Hematopoietic multipotent progenitor cell treated with erythropoietin and hydrocortisone succinate and interleukin-3 and kit ligand, for 8 days (in vitro differentiated cells): ENCODE data around the gene SMPX.
A peak's percentile ranks its signal among the peaks of the same experiment; 100 is the strongest.
"Not testable (repeated sequence)": the region's sequence is repeated elsewhere in the genome, so short reads cannot be mapped to it uniquely, and the experiment has no call there.

Source experiments
- DNase-seq: peaks from one replicate; pipeline ENCODE4 v3.0.0-alpha.2; 2015

Gene SMPX

GRCh38 chrX:21757960-21758359 lies at the start of gene SMPX:
TSS of gene SMPX (minus strand) at chrX:21758116. CDS start at chrX:21754290, 3,826 bp downstream.
- no peak for DNase-seq

- no peak for DNase-seq
Measured at GRCh38 chrX:21806691-21807090, 48.8 kb upstream of the SMPX start.

GRCh38 chrX:21802839-21803238 lies 44.9 kb upstream of the SMPX start:
- DNase-seq = no peak

GRCh38 chrX:21802054-21802670 lies 44.2 kb upstream of the SMPX start:
- no peak for DNase-seq

- DNase-seq = no peak
Measured at GRCh38 chrX:21800344-21800770, 42.4 kb upstream of the SMPX start.

GRCh38 chrX:21799767-21800166 lies 41.9 kb upstream of the SMPX start:
- no peak for DNase-seq

GRCh38 chrX:21798677-21799219 lies 40.8 kb upstream of the SMPX start:
- DNase-seq = no peak

GRCh38 chrX:21781976-21782375 lies 24.1 kb upstream of the SMPX start:
- no peak for DNase-seq

- DNase-seq = no peak
Measured at GRCh38 chrX:21781525-21781924, 23.6 kb upstream of the SMPX start.

- no peak for DNase-seq
Measured at GRCh38 chrX:21779095-21779494, 21.2 kb upstream of the SMPX start.

GRCh38 chrX:21778236-21778635 lies 20.3 kb upstream of the SMPX start:
- no peak for DNase-seq

- DNase-seq = not testable (repeated sequence)
Measured at GRCh38 chrX:21775128-21775527, 17.2 kb upstream of the SMPX start.

- DNase-seq = not testable (repeated sequence)
Measured at GRCh38 chrX:21773036-21773435, 15.1 kb upstream of the SMPX start.

GRCh38 chrX:21770631-21771321 lies 12.9 kb upstream of the SMPX start:
- no peak for DNase-seq

- DNase-seq = no peak
Measured at GRCh38 chrX:21766101-21766500, 8.2 kb upstream of the SMPX start.

GRCh38 chrX:21764008-21764407 lies 6.1 kb upstream of the SMPX start:
- DNase-seq = no peak

GRCh38 chrX:21758488-21758887 lies 572 bp upstream of the SMPX start:
- no peak for DNase-seq

GRCh38 chrX:21756785-21757529 lies 959 bp downstream of the SMPX start:
- no peak for DNase-seq

GRCh38 chrX:21749924-21750323 lies 8.0 kb downstream of the SMPX start:
- DNase-seq = no peak

- DNase-seq = no peak
Measured at GRCh38 chrX:21748235-21748634, 9.7 kb downstream of the SMPX start.

GRCh38 chrX:21747558-21747957 lies 10.4 kb downstream of the SMPX start:
- no peak for DNase-seq

- DNase-seq = peak; percentile 4
Measured at GRCh38 chrX:21745756-21746155, 12.2 kb downstream of the SMPX start.

GRCh38 chrX:21744721-21745120 lies 13.2 kb downstream of the SMPX start:
- no peak for DNase-seq

- DNase-seq = no peak
Measured at GRCh38 chrX:21744060-21744459, 13.9 kb downstream of the SMPX start.
